Neutrophil (primary cell): ENCODE measurements around the gene TIGD3.
A peak's percentile ranks its signal among the peaks of the same experiment; 100 is the strongest.

Experiments used
- H3K27ac ChIP-seq: fragments of 200-600 bp; sonication (generic); 2 replicates; pipeline ENCODE4 v1.5.1; 2016; ENCODE audit warnings: mild to moderate bottlenecking, moderate library complexity
- H3K27me3 ChIP-seq: fragments of 200-600 bp; sonication (generic); 2 replicates; pipeline ENCODE4 v1.6.0; 2016; ENCODE audit warnings: mild to moderate bottlenecking
- H3K36me3 ChIP-seq: fragments of 200-600 bp; sonication (generic); 2 replicates; pipeline ENCODE4 v1.5.1; 2017
- H3K4me1 ChIP-seq, 2 experiments: fragments of 200-600 bp in 1 of 2; sonication (generic) in 1 of 2; 1 replicate in 1 of 2; 2 replicates in 1 of 2; pipeline versions ENCODE4 v1.5.1 to v1.6.1; 2013 to 2016; ENCODE audit warnings: low read depth in 1 of 2, low read length in 1 of 2, mild to moderate bottlenecking in 1 of 2, moderate library complexity in 1 of 2; ENCODE audit not compliant: control insufficient read depth in 1 of 2, insufficient read depth in 1 of 2
- H3K4me3 ChIP-seq, 2 experiments: fragments of 200-600 bp in 1 of 2; sonication (generic) in 1 of 2; 1 replicate in 1 of 2; 2 replicates in 1 of 2; pipeline ENCODE4 v1.5.1; 2013 to 2016; ENCODE audit warnings: low read depth in 1 of 2, low read length in 1 of 2, mild to moderate bottlenecking in 1 of 2, moderate library complexity in 1 of 2
- H3K9me3 ChIP-seq: fragments of 200-600 bp; sonication (generic); 2 replicates; pipeline ENCODE4 v1.5.1; 2016
- CTCF ChIP-seq: fragments of 200-600 bp; sonication (generic); IDR thresholded peaks from 2 replicates; pipeline ENCODE4 v1.5.1; 2016; ENCODE audit warnings: antibody characterized with exemption

Gene TIGD3

GRCh38 chr11:65378928-65379638, 24.5 kb downstream of the TIGD3 start:
- no peaks in the 10 kb centered on the region for H3K9me3 ChIP-seq
- H3K4me1 ChIP-seq: peaks cover 28 to 35% of the 10 kb centered on the region in 2 experiments
- no peak overlapping the region for H3K4me3 ChIP-seq
- H3K27ac ChIP-seq: peak overlapping the region; percentile 65
- TF ChIP-seq CTCF: no peak
- H3K36me3 ChIP-seq: peaks cover 5% of the 10 kb centered on the region
- no peaks in the 10 kb centered on the region for H3K27me3 ChIP-seq

- H3K27me3 ChIP-seq: no peaks in the 10 kb centered on the region
- peaks cover 28 to 35% of the 10 kb centered on the region in 2 experiments for H3K4me1 ChIP-seq
- H3K36me3 ChIP-seq: peaks cover 5% of the 10 kb centered on the region
- no peaks in the 10 kb centered on the region for H3K9me3 ChIP-seq
- H3K27ac ChIP-seq: peak overlapping the region; percentile 100
- no peak overlapping the region for H3K4me3 ChIP-seq
- no peak for TF ChIP-seq CTCF
Observed at GRCh38 chr11:65379698-65380459, 25.3 kb downstream of the TIGD3 start.

- Histone ChIP-seq H3K27me3 (no peaks in the 10 kb centered on the region), H3K9me3 (no peaks in the 10 kb centered on the region), H3K27ac (peak overlapping the region; percentile 100), H3K4me3 (no peak overlapping the region), H3K36me3 (peaks cover 5% of the 10 kb centered on the region), H3K4me1 (peaks cover 31 to 35% of the 10 kb centered on the region in 2 experiments)
- no peak for TF ChIP-seq CTCF
Observed at GRCh38 chr11:65380460-65381119, 26.0 kb downstream of the TIGD3 start.

GRCh38 chr11:65381716-65382032, 27.1 kb downstream of the TIGD3 start:
- Histone ChIP-seq H3K4me3 (peak overlapping the region; percentile 65 to 73), H3K27ac (peak overlapping the region; percentile 100), H3K4me1 (peaks cover 35 to 41% of the 10 kb centered on the region in 2 experiments), H3K9me3 (no peaks in the 10 kb centered on the region), H3K27me3 (no peaks in the 10 kb centered on the region), H3K36me3 (peaks cover 5% of the 10 kb centered on the region)
- no peak for TF ChIP-seq CTCF

- peak within 1 kb of the TSS; percentile 100 for H3K27ac ChIP-seq
Observed at GRCh38 chr11:65382033-65382803, 27.7 kb downstream of the TIGD3 start, which contains the start of gene SLC25A45. Gene SLC25A45 (minus strand): TSS chr11:65382646. CDS start chr11:65381951, 695 bp downstream.

More at GRCh38 chr11:65382033-65382803, 27.7 kb downstream of the TIGD3 start, which contains the start of gene SLC25A45:
- H3K9me3 ChIP-seq: no peaks in the 10 kb centered on the region
- peak within 1 kb of the TSS; percentile 65 to 73 for H3K4me3 ChIP-seq
- TF ChIP-seq CTCF: peak; percentile 96
- H3K4me1 ChIP-seq: peaks cover 40 to 46% of the 10 kb centered on the region in 2 experiments
- no peaks in the 10 kb centered on the region for H3K27me3 ChIP-seq
- H3K36me3 ChIP-seq: no peaks in the 10 kb centered on the region
